CD4-positive, CD25-positive, alpha-beta regulatory T cell (primary cell): Measurements from ENCODE around the gene ZNF385A. TPM values are rescaled to one million over a fixed set of nuclear protein-coding genes. Genes with fewer than 3 reads are reported as not detected.

Experiments used
- ATAC-seq, 2 donors: fragments of 150-1000 bp; cut with Tn5 transposase; one replicate each; pipeline ENCODE4 v1.10.0; 2021; ENCODE audit warnings: low read depth in 2 of 2, moderate number of reproducible peaks in 2 of 2, moderate library complexity in 1 of 2
- DNase-seq, 3 donors: peaks; one replicate each; pipeline versions ENCODE4 v3.0.0 to v3.0.0-alpha.2; 2012 to 2022; ENCODE audit warnings: mixed read lengths in 1 of 3
- H3K27ac ChIP-seq: one replicate; pipeline ENCODE4 v1.7.0; 2013; ENCODE audit warnings: mild to moderate bottlenecking, low read length; ENCODE audit not compliant: insufficient read depth, poor library complexity, severe bottlenecking
- H3K27me3 ChIP-seq: one replicate; pipeline ENCODE4 v1.7.0; 2013; ENCODE audit warnings: low read length; ENCODE audit not compliant: control insufficient read depth, insufficient read depth
- H3K36me3 ChIP-seq: one replicate; pipeline ENCODE4 v1.7.0; 2013; ENCODE audit warnings: mild to moderate bottlenecking, low read length, moderate library complexity; ENCODE audit not compliant: control insufficient read depth, insufficient read depth
- H3K4me1 ChIP-seq: 2 replicates; pipeline ENCODE4 v1.7.0; 2013; ENCODE audit warnings: mild to moderate bottlenecking, low read length; ENCODE audit not compliant: insufficient read depth, control insufficient read depth, poor library complexity, severe bottlenecking
- H3K4me3 ChIP-seq: one replicate; pipeline ENCODE4 v1.7.0; 2013; ENCODE audit warnings: low read depth, mild to moderate bottlenecking, low read length, moderate library complexity
- H3K9me3 ChIP-seq, 2 experiments: 1 replicate in 1 of 2; 2 replicates in 1 of 2; pipeline ENCODE4 v1.7.0; 2013; ENCODE audit warnings: low read length in 2 of 2, mild to moderate bottlenecking in 1 of 2, moderate library complexity in 1 of 2; ENCODE audit not compliant: control insufficient read depth in 2 of 2
- H3K27ac Mint-ChIP-seq, 3 donors: one replicate each; pipeline ENCODE4 v1.8.0; 2020 to 2022; ENCODE audit warnings: mild to moderate bottlenecking in 3 of 3, mixed read lengths in 3 of 3, moderate library complexity in 2 of 3
- H3K27me3 Mint-ChIP-seq: one replicate; pipeline ENCODE4 v1.8.0; 2022; ENCODE audit warnings: mild to moderate bottlenecking, mixed read lengths
- H3K36me3 Mint-ChIP-seq: one replicate; pipeline ENCODE4 v1.8.0; 2020; ENCODE audit warnings: mixed read lengths
- H3K4me1 Mint-ChIP-seq, 4 donors: one replicate each; pipeline ENCODE4 v1.8.0; 2020 to 2022; ENCODE audit warnings: mixed read lengths in 4 of 4, mild to moderate bottlenecking in 1 of 4
- H3K4me3 Mint-ChIP-seq, 4 donors: one replicate each; pipeline ENCODE4 v1.8.0; 2020 to 2022; ENCODE audit warnings: mild to moderate bottlenecking in 4 of 4, mixed read lengths in 4 of 4, moderate library complexity in 3 of 4
- H3K9me3 Mint-ChIP-seq, 7 donors: one replicate each; pipeline ENCODE4 v1.8.0; 2020 to 2022; ENCODE audit warnings: mixed read lengths in 7 of 7, mild to moderate bottlenecking in 3 of 7, moderate library complexity in 2 of 7
- polyA plus RNA-seq, 4 donors: library from polyadenylated mRNA; unstranded; fragments of 300-500 nt; fragmentation: Illumina TruSeq; gene quantifications; one replicate each; pipeline ENCODE4 v1.2.3, GENCODE V29; 2021
- total RNA-seq: library from RNA; stranded (reverse); gene quantifications from one replicate; pipeline ENCODE4 v1.2.3, GENCODE V29; 2022

Gene ZNF385A
- total and polyA plus RNA-seq, 5 donors from 2014 or later = 0.14 to 0.86 (median 0.17) TPM; not detected in 2

GRCh38 chr12:54426690-54427089 is 42.2 kb upstream of the ZNF385A start:
- H3K4me3 Mint-ChIP-seq = no peak overlapping the region
- H3K27ac ChIP-seq = no peak overlapping the region
- no peak overlapping the region for H3K4me3 ChIP-seq
- H3K9me3 ChIP-seq = no peaks in the 10 kb centered on the region
- H3K4me1 Mint-ChIP-seq = peaks cover 4 to 36% (median 7%) of the 10 kb centered on the region in 4 donors
- DNase-seq (no peak), ATAC-seq (no peak)
- H3K27ac Mint-ChIP-seq = no peak overlapping the region
- H3K4me1 ChIP-seq = no peaks in the 10 kb centered on the region
- H3K36me3 ChIP-seq = no peaks in the 10 kb centered on the region
- peaks cover 11% of the 10 kb centered on the region for H3K27me3 ChIP-seq
- peaks cover 60% of the 10 kb centered on the region for H3K27me3 Mint-ChIP-seq
- peaks cover 0 to 2% (median 0%) of the 10 kb centered on the region in 7 donors for H3K9me3 Mint-ChIP-seq
- H3K36me3 Mint-ChIP-seq = no peaks in the 10 kb centered on the region

DNA sequence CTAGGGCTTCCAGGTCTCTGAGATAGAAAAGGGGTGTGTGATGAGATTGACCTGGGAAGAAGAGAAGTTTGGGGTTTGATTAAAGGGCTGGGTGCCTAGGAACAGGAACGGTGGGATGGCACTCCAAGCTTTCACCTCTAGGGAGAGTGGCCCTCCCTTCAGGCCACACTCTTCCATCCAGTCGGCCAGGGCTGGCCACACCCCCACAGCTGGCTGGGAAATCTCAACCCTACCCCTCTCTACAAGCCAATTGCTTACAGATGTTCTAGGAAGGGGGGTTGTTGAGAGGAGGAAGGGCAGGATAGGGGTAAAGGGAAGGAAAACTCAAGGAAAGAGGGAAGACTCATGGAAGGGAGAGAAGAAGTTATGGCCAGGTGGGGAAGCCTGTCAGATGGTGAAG is 41.2 kb upstream of the ZNF385A start:
- Mint-ChIP-seq H3K27ac (no peak overlapping the region), H3K27me3 (peaks cover 58% of the 10 kb centered on the region), H3K4me1 (peaks cover 0 to 41% (median 7%) of the 10 kb centered on the region in 4 donors), H3K4me3 (no peak overlapping the region), H3K36me3 (no peaks in the 10 kb centered on the region), H3K9me3 (peaks cover 0 to 2% (median 0%) of the 10 kb centered on the region in 7 donors)
- no peaks in the 10 kb centered on the region for H3K9me3 ChIP-seq
- H3K36me3 ChIP-seq = no peaks in the 10 kb centered on the region
- peaks cover 11% of the 10 kb centered on the region for H3K27me3 ChIP-seq
- H3K4me3 ChIP-seq = no peak overlapping the region
- no peak overlapping the region for H3K27ac ChIP-seq
- H3K4me1 ChIP-seq = peaks cover 2% of the 10 kb centered on the region
- ATAC-seq (no peak), DNase-seq (no peak)

DNA sequence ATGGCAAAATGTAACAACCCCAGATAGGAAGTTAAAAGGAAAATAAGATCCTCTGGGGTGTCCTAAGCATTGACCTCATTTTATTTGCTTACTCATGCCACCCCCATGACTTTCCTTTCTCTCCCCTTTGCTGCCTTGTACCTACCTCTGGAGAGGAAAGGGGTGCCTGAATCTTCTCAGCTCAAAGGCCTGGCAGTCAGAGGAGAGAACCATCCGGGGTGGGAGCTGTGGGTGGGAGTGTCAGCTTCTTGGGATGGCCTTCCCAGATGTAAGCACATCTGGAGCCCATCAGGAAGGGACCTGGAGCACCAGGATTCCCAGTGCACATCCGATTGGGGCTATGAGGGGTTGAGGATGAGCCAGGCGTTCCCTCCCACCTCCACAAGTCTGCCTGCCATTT is 39.7 kb upstream of the ZNF385A start:
- no peaks in the 10 kb centered on the region for H3K36me3 Mint-ChIP-seq
- H3K9me3 ChIP-seq = no peaks in the 10 kb centered on the region
- ATAC-seq (no peak), DNase-seq (no peak)
- H3K4me1 Mint-ChIP-seq = peaks cover 0 to 55% (median 8%) of the 10 kb centered on the region in 4 donors
- no peaks in the 10 kb centered on the region for H3K9me3 Mint-ChIP-seq
- H3K27me3 Mint-ChIP-seq = peaks cover 53% of the 10 kb centered on the region
- peaks cover 17% of the 10 kb centered on the region for H3K4me1 ChIP-seq
- H3K27ac Mint-ChIP-seq = no peak overlapping the region
- no peak overlapping the region for H3K4me3 ChIP-seq
- no peaks in the 10 kb centered on the region for H3K36me3 ChIP-seq
- no peak overlapping the region for H3K4me3 Mint-ChIP-seq
- peaks cover 11% of the 10 kb centered on the region for H3K27me3 ChIP-seq
- H3K27ac ChIP-seq = no peak overlapping the region

GRCh38 chr12:54423816-54424150 is 39.2 kb upstream of the ZNF385A start:
- H3K36me3 Mint-ChIP-seq = no peaks in the 10 kb centered on the region
- peaks cover 0 to 54% (median 8%) of the 10 kb centered on the region in 4 donors for H3K4me1 Mint-ChIP-seq
- H3K27ac Mint-ChIP-seq = no peak overlapping the region
- H3K9me3 ChIP-seq = no peaks in the 10 kb centered on the region
- peaks cover 11% of the 10 kb centered on the region for H3K27me3 ChIP-seq
- DNase-seq (no peak), ATAC-seq (no peak)
- no peak overlapping the region for H3K4me3 Mint-ChIP-seq
- no peak overlapping the region for H3K4me3 ChIP-seq
- peaks cover 18% of the 10 kb centered on the region for H3K4me1 ChIP-seq
- H3K27me3 Mint-ChIP-seq = peaks cover 53% of the 10 kb centered on the region
- no peaks in the 10 kb centered on the region for H3K9me3 Mint-ChIP-seq
- no peak overlapping the region for H3K27ac ChIP-seq
- no peaks in the 10 kb centered on the region for H3K36me3 ChIP-seq

DNA sequence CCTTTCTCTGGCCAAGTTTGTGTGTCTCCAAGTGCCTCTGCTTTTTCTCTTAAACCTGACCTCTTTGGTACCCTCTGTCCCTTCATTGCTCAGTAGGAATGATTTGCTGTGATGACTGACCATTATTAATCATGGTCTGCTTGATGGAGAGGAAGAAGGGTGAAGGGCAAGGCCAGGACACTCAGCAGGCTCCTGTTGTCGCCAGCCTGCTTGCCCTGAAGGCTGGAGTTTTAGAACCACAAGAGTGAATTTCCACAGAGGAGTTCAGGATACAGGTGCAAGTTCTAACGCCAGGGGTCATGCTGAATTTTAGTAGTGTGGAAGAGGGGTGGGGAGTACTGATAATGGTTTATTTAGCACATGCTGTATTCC is 37.3 kb upstream of the ZNF385A start:
- peaks cover 0 to 59% (median 9%) of the 10 kb centered on the region in 4 donors for H3K4me1 Mint-ChIP-seq

GRCh38 chr12:54421175-54421878 is 36.8 kb upstream of the ZNF385A start:
- DNase-seq (no peak), ATAC-seq (no peak)
- Mint-ChIP-seq H3K4me3 (peak overlapping the region; percentile 89 to 93 (median 92)), H3K4me1 (peaks cover 0 to 64% (median 14%) of the 10 kb centered on the region in 4 donors), H3K9me3 (no peaks in the 10 kb centered on the region), H3K36me3 (no peaks in the 10 kb centered on the region), H3K27ac (peak overlapping the region; percentile 53 to 88 (median 70)), H3K27me3 (peaks cover 47% of the 10 kb centered on the region)
- H3K9me3 ChIP-seq = no peaks in the 10 kb centered on the region
- H3K27me3 ChIP-seq = peaks cover 10% of the 10 kb centered on the region
- no peak overlapping the region for H3K4me3 ChIP-seq
- H3K27ac ChIP-seq = no peak overlapping the region
- H3K4me1 ChIP-seq = peaks cover 38% of the 10 kb centered on the region
- H3K36me3 ChIP-seq = no peaks in the 10 kb centered on the region

More for the DNA sequence above, 37.3 kb upstream of the ZNF385A start:
- Histone ChIP-seq H3K36me3 (no peaks in the 10 kb centered on the region), H3K9me3 (no peaks in the 10 kb centered on the region), H3K27ac (no peak overlapping the region), H3K4me1 (peaks cover 32% of the 10 kb centered on the region), H3K4me3 (no peak overlapping the region), H3K27me3 (peaks cover 11% of the 10 kb centered on the region)
- Mint-ChIP-seq H3K4me3 (peak overlapping the region in 3 of 4 donors; percentile 30 to 92 (median 68)), H3K36me3 (no peaks in the 10 kb centered on the region), H3K9me3 (no peaks in the 10 kb centered on the region), H3K27ac (peak overlapping the region; percentile 0 to 53 (median 38)), H3K27me3 (peaks cover 49% of the 10 kb centered on the region)
- no peak for ATAC-seq
- no peak for DNase-seq

DNA sequence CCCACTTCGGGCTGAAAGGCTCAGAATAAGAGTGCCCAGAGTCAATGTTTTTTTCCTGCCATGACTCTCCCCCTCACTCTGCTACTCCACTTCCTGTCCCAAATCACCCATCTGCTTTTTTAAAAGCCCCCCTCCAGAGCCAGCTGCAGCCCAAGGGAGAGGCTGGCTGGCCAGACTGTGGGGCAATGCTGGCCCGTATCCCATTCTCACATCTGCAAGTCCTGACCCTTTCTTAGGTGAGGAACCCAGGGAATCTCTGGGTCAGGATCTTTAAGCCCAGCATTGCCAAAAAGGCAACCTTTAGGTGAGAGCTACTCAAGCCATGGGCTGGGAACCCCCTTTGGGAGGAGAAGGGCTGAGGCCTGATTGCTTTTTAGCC is 36.2 kb upstream of the ZNF385A start:
- Mint-ChIP-seq H3K4me1 (peaks cover 0 to 65% (median 19%) of the 10 kb centered on the region in 4 donors), H3K9me3 (no peaks in the 10 kb centered on the region), H3K27ac (peak overlapping the region; percentile 70 to 98 (median 88)), H3K4me3 (peak overlapping the region; percentile 89 to 93 (median 92)), H3K27me3 (peaks cover 41% of the 10 kb centered on the region), H3K36me3 (no peaks in the 10 kb centered on the region)
- Histone ChIP-seq H3K27me3 (peaks cover 7% of the 10 kb centered on the region), H3K4me3 (no peak overlapping the region), H3K36me3 (no peaks in the 10 kb centered on the region), H3K4me1 (peaks cover 43% of the 10 kb centered on the region), H3K27ac (no peak overlapping the region), H3K9me3 (no peaks in the 10 kb centered on the region)
- ATAC-seq (no peak), DNase-seq (no peak)
